HL-60/S4 treated with retinoic acid at 250 ng/mL for 4 days and 3 days (cell line): ENCODE data around the gene CRISPLD2.
"Not testable (repeated sequence)": the region's sequence is repeated elsewhere in the genome, so short reads cannot be mapped to it uniquely, and the experiment has no call there.

Experiments
- in situ Hi-C: fragments of 300-500 bp; cut with MboI; formaldehyde crosslinking; loops from 2 replicates; pipeline ENCODE4 v1.7.0; 2022; ENCODE audit warnings: low sequenced_read_pairs

CRISPLD2 gene

GRCh38 chr16:84821179-84821578, 1.4 kb downstream of the CRISPLD2 start:
- in situ Hi-C loops, result no loop called here

GRCh38 chr16:84821728-84822689, 2.2 kb downstream of the CRISPLD2 start:
- in situ Hi-C loops, result no loop called here

GRCh38 chr16:84822990-84823389, 3.2 kb downstream of the CRISPLD2 start:
- in situ Hi-C loops, result no loop called here

GRCh38 chr16:84823484-84823883, 3.7 kb downstream of the CRISPLD2 start:
- in situ Hi-C loops, result no loop called here

- in situ Hi-C loops, result no loop called here
Measured at GRCh38 chr16:84823926-84824325, 4.1 kb downstream of the CRISPLD2 start.

- in situ Hi-C loops, result no loop called here
Measured at GRCh38 chr16:84825896-84826557, 6.2 kb downstream of the CRISPLD2 start.

- in situ Hi-C loops, result no loop called here
Measured at GRCh38 chr16:84826558-84826941, 6.8 kb downstream of the CRISPLD2 start.

- in situ Hi-C loops, result no loop called here
Measured at GRCh38 chr16:84827131-84827574, 7.4 kb downstream of the CRISPLD2 start.

- in situ Hi-C loops, result no loop called here
Measured at GRCh38 chr16:84827897-84828296, 8.1 kb downstream of the CRISPLD2 start.

- in situ Hi-C loops, result no loop called here
Measured at GRCh38 chr16:84828322-84828721, 8.5 kb downstream of the CRISPLD2 start.

- in situ Hi-C loops, result no loop called here
Measured at GRCh38 chr16:84829168-84829965, 9.6 kb downstream of the CRISPLD2 start.

GRCh38 chr16:84830765-84831384, 11.1 kb downstream of the CRISPLD2 start:
- in situ Hi-C loops, result no loop called here

GRCh38 chr16:84831728-84832127, 11.9 kb downstream of the CRISPLD2 start:
- in situ Hi-C loops, result not testable (repeated sequence)

GRCh38 chr16:84832488-84833143, 12.8 kb downstream of the CRISPLD2 start:
- in situ Hi-C loops, result no loop called here

GRCh38 chr16:84833144-84833500, 13.3 kb downstream of the CRISPLD2 start:
- in situ Hi-C loops, result no loop called here

- in situ Hi-C loops, result no loop called here
Measured at GRCh38 chr16:84833542-84834402, 14.0 kb downstream of the CRISPLD2 start.

GRCh38 chr16:84834403-84834772, 14.6 kb downstream of the CRISPLD2 start:
- in situ Hi-C loops, result no loop called here

GRCh38 chr16:84836234-84836647, 16.5 kb downstream of the CRISPLD2 start:
- in situ Hi-C loops, result no loop called here

GRCh38 chr16:84836967-84837366, 17.2 kb downstream of the CRISPLD2 start:
- in situ Hi-C loops, result no loop called here
